ENCODE results near the gene PODNL1. TPM values are rescaled to one million over a fixed set of nuclear protein-coding genes. Genes with fewer than 3 reads are reported as not detected.

PODNL1 gene
- total and polyA plus RNA-seq, 2 of the 8 experiments (the other 6 are each of a cell fraction or from before 2014, with no cell fraction given) = 1.0 to 1.5 TPM

- peak; percentile 93 for TF ChIP-seq CREB1 (IDR thresholded peaks at IDR 0.05)
- TF ChIP-seq ATF3 (IDR thresholded peaks at IDR 0.05; ENCODE audit: insufficient read depth, low read depth, low read length) = 0 out of 2 replicates have a peak, but pooled peaks have one; percentile 43
- TF ChIP-seq NRF1 (IDR thresholded peaks at IDR 0.05; ENCODE audit: low read depth, low read length) = peak; percentile 87
- no peak for TF ChIP-seq RXRA (IDR thresholded peaks at IDR 0.05; ENCODE audit: insufficient read depth, low read depth, low read length)
- peak; percentile 57; the same call in 1 of the 2 replicates for TF ChIP-seq EGR1 (IDR thresholded peaks at IDR 0.05; ENCODE audit: borderline replicate concordance, low read depth, low read length)
- TF ChIP-seq HDAC2 (IDR thresholded peaks at IDR 0.05; ENCODE audit: borderline replicate concordance in 1 of 2, low read depth in 2 of 2, low read length in 2 of 2) = 0 out of 4 replicates have a peak, but pooled peaks of 1 of the 2 experiments have one; percentile 4
Measured at GRCh38 chr19:13905634-13906520, 32.3 kb downstream of the PODNL1 start, which contains the start of the genes BRME1 and CC2D1A (continued).

Measured in H1 (cell line).